Uterus (tissue), 4 donors: ENCODE data around the gene HMX1. TPM values are rescaled to one million over a fixed set of nuclear protein-coding genes. Genes with fewer than 3 reads are reported as not detected.

Experiments
- DNase-seq, 2 donors: peaks; one replicate each; pipeline ENCODE4 v3.0.0-alpha.2; 2019 to 2020
- H3K27ac ChIP-seq, 2 donors: fragments of 200-600 bp; sonication (generic); 1 replicate in 1 of 2; 2 replicates in 1 of 2; pipeline ENCODE4 v1.5.1; 2016 to 2018
- H3K27me3 ChIP-seq, 2 donors: fragments of 200-600 bp; sonication (generic); one replicate each; pipeline ENCODE4 v1.5.1; 2018 to 2019; ENCODE audit warnings: control low read depth in 1 of 2
- H3K36me3 ChIP-seq, 2 donors: fragments of 200-600 bp; sonication (generic); one replicate each; pipeline ENCODE4 v1.5.1; 2019; ENCODE audit warnings: control low read depth in 1 of 2
- H3K4me1 ChIP-seq, 2 donors: fragments of 200-600 bp; sonication (generic); one replicate each; pipeline ENCODE4 v1.5.1; 2018 to 2019; ENCODE audit warnings: control low read depth in 1 of 2
- H3K4me3 ChIP-seq, 2 donors: fragments of 200-600 bp; sonication (generic); 1 replicate in 1 of 2; 2 replicates in 1 of 2; pipeline ENCODE4 v1.5.1; 2018 to 2019; ENCODE audit warnings: mild to moderate bottlenecking in 1 of 2
- H3K9me3 ChIP-seq, 2 donors: fragments of 200-600 bp; sonication (generic); one replicate each; pipeline ENCODE4 v1.5.1; 2019; ENCODE audit warnings: control low read depth in 1 of 2
- POLR2A ChIP-seq, 2 donors: fragments of 450-650 bp; IDR thresholded peaks; one replicate each; pipeline ENCODE4 v1.6.1; 2016; ENCODE audit warnings: antibody characterized with exemption in 2 of 2, mild to moderate bottlenecking in 1 of 2, moderate library complexity in 1 of 2
- intact Hi-C: fragments of 100-400 bp; cut with DNase I; formaldehyde crosslinking; loops from one replicate; pipeline ENCODE4 v1.15.1; 2023; ENCODE audit warnings: low total_unique reads
- total RNA-seq, 4 donors: library from RNA; depleted of rRNA in 3 of 4; stranded (reverse); fragments of >200 nt in 3 of 4; gene quantifications; one replicate each; pipeline versions ENCODE4 v1.1.0 to v1.2.4, GENCODE V29; 2014 to 2023
- TF ChIP-seq, protein P1 (sequence below), 4 experiments: fragments of 200-600 bp in 2 of 4; fragments of 450-650 bp in 2 of 4; sonication (generic) in 2 of 4; IDR thresholded peaks; one replicate each; pipeline ENCODE4 v1.5.1; 2016 to 2019; ENCODE audit warnings: antibody characterized with exemption in 4 of 4, mild to moderate bottlenecking in 2 of 4, moderate library complexity in 1 of 4
- donor health status: DM: yes; HTN: yes; CAD: no.

HMX1 gene
- total RNA-seq, 4 donors from 2014 or later: 0.21 TPM; not detected in 3

DNA sequence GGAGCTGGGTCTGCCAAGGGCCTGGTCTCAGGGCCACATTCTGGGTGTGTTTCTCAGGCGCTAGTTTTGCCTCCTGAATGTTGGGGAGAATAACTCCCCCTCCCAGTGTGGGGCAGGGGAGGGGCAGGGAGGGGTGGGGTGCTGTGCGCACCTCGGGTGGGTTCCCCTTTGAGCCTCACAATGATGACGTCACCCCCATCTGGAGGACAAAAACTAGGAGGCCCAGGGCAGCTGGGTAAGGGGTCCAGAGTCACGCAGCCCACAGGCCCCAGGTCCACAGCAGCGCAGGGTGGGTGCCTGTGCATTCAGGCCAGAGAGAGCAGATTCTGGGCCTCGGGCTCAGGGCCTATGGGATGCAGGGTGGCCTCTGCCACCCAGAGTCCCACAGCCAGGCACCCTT lies 23.7 kb upstream of the HMX1 start:
- TF ChIP-seq, protein P1, sequence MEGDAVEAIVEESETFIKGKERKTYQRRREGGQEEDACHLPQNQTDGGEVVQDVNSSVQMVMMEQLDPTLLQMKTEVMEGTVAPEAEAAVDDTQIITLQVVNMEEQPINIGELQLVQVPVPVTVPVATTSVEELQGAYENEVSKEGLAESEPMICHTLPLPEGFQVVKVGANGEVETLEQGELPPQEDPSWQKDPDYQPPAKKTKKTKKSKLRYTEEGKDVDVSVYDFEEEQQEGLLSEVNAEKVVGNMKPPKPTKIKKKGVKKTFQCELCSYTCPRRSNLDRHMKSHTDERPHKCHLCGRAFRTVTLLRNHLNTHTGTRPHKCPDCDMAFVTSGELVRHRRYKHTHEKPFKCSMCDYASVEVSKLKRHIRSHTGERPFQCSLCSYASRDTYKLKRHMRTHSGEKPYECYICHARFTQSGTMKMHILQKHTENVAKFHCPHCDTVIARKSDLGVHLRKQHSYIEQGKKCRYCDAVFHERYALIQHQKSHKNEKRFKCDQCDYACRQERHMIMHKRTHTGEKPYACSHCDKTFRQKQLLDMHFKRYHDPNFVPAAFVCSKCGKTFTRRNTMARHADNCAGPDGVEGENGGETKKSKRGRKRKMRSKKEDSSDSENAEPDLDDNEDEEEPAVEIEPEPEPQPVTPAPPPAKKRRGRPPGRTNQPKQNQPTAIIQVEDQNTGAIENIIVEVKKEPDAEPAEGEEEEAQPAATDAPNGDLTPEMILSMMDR (IDR thresholded peaks at IDR 0.05): no peak
- no peak for TF ChIP-seq POLR2A (IDR thresholded peaks at IDR 0.05)
- intact Hi-C loops: no loop called here
- H3K27ac ChIP-seq: no peak overlapping the region
- no peaks in the 10 kb centered on the region for H3K9me3 ChIP-seq
- no peak for DNase-seq
- H3K36me3 ChIP-seq: no peaks in the 10 kb centered on the region
- H3K4me1 ChIP-seq: peaks cover 0 to 4% of the 10 kb centered on the region in 2 donors
- peaks cover 3 to 14% of the 10 kb centered on the region in 2 donors for H3K27me3 ChIP-seq
- no peak overlapping the region for H3K4me3 ChIP-seq

DNA sequence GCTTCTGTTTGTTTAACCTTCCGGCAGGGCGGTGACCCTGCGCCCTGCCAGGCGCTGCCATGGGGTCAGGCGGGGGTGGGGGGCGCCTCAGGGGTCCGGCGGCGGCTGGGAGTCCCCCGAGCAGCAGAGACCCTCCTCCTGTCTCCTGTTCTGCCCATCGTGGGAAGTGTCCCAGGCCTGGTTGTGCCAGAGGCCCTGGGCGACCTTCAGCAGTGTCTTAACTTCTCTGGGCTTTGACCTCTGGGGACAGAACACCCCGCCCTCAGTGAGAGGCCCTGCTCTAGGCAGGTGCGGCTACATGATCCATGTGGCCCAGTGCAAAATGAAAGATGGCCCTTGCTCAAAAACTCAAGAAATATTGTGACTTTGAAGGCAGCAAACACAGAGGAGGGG lies 22.8 kb upstream of the HMX1 start:
- TF ChIP-seq, protein P1 (IDR thresholded peaks at IDR 0.05): no peak
- TF ChIP-seq POLR2A (IDR thresholded peaks at IDR 0.05): no peak
- no peak for DNase-seq
- Histone ChIP-seq H3K4me3 (no peak overlapping the region), H3K36me3 (no peaks in the 10 kb centered on the region), H3K4me1 (peaks cover 0 to 4% of the 10 kb centered on the region in 2 donors), H3K27me3 (peaks cover 3 to 18% of the 10 kb centered on the region in 2 donors), H3K27ac (no peak overlapping the region), H3K9me3 (no peaks in the 10 kb centered on the region)
- intact Hi-C loops: no loop called here

DNA sequence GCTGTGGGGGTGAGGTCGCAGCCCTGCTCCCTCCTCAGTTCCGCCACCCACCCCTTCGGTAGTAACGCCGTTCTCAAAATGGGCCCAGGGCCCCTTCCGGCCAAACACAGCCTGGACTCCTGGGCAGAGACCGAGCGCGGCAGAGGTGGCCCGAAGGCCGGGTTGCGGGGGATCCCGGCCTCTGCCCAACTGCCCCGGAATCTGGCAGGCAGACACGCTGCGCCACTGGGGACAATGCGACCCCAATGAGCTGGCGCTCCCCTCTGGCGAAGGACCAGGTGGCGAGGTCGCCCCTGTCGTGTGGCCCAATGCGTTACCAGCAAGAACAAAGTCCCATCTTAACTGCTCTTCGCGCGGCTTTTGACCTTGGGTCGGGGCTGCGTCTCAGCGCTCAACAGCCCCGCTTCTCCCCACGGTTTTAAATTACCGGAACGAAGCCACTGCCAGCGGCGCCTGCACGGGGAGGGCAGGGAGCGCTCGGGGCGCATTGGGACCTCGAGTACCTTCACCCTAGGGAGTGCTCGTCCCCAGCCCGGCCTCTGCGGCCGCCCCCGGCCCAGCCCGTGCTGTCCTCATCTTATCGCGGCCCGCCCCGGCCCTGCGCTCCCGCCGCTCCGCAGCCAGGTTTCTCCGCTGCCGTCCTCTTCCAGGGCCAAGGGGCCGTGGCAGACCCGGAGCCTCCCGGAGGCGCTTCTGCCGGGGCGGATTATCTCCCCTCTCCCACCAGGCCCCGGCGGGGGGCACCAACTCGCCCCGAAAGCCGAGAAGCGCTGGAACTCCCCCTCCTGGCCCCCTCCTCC lies 22.2 kb upstream of the HMX1 start:
- peaks cover 3 to 23% of the 10 kb centered on the region in 2 donors for H3K27me3 ChIP-seq
- H3K27ac ChIP-seq: no peak overlapping the region
- no peaks in the 10 kb centered on the region for H3K36me3 ChIP-seq
- H3K4me3 ChIP-seq: no peak overlapping the region
- DNase-seq: no peak
- peaks cover 0 to 4% of the 10 kb centered on the region in 2 donors for H3K4me1 ChIP-seq
- intact Hi-C loops: no loop called here
- TF ChIP-seq, protein P1 (IDR thresholded peaks at IDR 0.05): no peak
- no peak for TF ChIP-seq POLR2A (IDR thresholded peaks at IDR 0.05)
- H3K9me3 ChIP-seq: no peaks in the 10 kb centered on the region

DNA sequence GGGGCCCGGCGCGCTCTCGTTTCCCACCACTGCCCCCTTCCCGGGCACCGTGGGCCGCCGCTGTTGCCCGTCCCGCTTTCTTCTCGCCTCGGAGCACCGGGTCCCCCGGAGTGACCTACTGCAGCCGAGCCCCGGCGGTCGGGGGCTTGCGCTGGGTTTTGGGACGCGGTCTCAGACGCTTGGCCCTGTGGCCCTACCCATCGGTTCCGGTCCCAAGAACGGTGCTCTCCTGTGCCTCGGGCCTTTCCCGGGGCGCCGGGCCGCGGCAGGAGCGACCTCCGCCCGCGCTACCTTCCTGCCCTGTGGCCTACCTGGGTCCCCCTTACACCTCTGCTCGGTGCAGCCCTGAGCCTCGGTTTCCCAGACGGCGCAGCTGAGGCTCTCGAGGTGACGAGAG lies 21.6 kb upstream of the HMX1 start:
- Histone ChIP-seq H3K4me3 (no peak overlapping the region), H3K36me3 (no peaks in the 10 kb centered on the region), H3K27ac (no peak overlapping the region), H3K9me3 (no peaks in the 10 kb centered on the region), H3K27me3 (peaks cover 3 to 25% of the 10 kb centered on the region in 2 donors), H3K4me1 (peaks cover 0 to 4% of the 10 kb centered on the region in 2 donors)
- intact Hi-C loops: no loop called here
- TF ChIP-seq POLR2A (IDR thresholded peaks at IDR 0.05): no peak
- TF ChIP-seq, protein P1 (IDR thresholded peaks at IDR 0.05): no peak
- no peak for DNase-seq

DNA sequence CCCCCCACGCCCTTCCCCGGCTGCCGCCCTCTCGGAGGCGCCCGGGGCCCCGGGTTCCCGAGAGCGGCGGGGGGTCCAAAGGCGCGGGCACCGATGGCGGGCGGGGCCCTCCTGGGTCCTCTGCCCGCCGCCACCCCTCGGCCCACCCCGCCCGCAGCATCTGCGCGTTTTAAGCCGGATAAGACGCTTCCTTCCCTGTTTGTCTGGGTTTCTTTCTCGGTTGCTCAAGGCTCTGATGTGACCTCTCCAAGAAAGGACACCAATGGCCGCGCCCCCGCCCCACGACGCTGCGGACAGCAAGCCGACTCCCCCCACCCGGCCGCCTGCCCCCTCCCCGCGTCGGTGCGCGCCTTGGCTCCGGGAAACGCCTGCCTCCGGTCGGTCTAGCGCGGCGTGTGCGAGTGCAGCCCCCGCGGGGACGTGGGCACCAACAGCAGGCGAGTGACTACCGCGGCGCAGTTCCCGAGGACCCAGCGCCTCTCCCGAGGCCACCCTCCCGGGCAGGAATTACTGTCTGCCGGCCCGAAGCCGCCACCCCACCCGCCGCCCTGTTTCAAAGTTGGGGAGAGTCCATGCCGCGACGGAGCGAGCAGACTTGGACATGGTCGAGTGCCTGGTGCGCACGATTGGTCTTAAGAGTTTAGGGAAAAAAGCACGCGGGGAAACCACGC lies 21.1 kb upstream of the HMX1 start:
- H3K4me3 ChIP-seq: no peak overlapping the region

More for the DNA sequence above, 21.1 kb upstream of the HMX1 start:
- H3K27ac ChIP-seq: no peak overlapping the region
- intact Hi-C loops: no loop called here
- H3K9me3 ChIP-seq: no peaks in the 10 kb centered on the region
- H3K4me1 ChIP-seq: peaks cover 0 to 4% of the 10 kb centered on the region in 2 donors
- H3K36me3 ChIP-seq: no peaks in the 10 kb centered on the region
- DNase-seq: no peak
- TF ChIP-seq, protein P1 (IDR thresholded peaks at IDR 0.05): no peak
- TF ChIP-seq POLR2A (IDR thresholded peaks at IDR 0.05): no peak
- peaks cover 3 to 25% of the 10 kb centered on the region in 2 donors for H3K27me3 ChIP-seq
